Stimulated activated CD4-positive, alpha-beta T cell treated with anti-CD3 and anti-CD28 coated beads, Interleukin-2, amount 100 ng/mL, for 24 hours (primary cell): Measurements from ENCODE around the gene C4orf54.

ENCODE experiments used
- DNase-seq, 2 donors: peaks; one replicate each; pipeline ENCODE4 v3.0.0-alpha.2; 2020

The C4orf54 gene

DNA sequence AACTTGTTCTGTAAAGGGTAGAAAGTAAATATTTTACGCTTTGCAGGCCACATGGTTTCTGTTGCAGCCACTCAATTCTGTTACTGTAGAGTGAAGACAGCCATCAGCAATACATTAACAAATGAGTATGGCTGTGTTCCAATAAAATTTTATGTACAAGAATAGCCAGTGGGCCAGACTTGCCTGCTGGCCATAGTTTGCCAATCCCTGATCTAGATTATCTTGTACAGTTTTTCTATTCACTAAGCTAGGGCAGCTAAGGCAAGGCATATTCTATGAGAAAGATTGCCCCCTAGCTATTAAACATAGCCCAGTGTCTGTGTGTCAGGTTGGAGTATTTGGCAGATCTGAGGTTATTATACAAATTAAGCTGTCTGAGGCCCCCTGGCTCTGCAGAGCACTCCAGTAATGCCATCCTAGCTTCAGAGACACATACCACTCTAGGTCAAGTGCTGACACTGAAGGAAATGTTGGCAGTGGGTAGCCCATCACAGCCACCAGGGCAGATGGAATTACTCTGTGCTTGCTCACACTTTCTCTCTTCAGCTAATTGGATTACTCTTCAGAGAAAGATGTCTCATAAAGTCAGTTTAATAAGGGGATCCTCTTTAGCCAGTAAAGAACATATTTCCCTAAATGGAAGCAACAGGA, 42.3 kb downstream of the C4orf54 start:
- no peak for DNase-seq

DNA sequence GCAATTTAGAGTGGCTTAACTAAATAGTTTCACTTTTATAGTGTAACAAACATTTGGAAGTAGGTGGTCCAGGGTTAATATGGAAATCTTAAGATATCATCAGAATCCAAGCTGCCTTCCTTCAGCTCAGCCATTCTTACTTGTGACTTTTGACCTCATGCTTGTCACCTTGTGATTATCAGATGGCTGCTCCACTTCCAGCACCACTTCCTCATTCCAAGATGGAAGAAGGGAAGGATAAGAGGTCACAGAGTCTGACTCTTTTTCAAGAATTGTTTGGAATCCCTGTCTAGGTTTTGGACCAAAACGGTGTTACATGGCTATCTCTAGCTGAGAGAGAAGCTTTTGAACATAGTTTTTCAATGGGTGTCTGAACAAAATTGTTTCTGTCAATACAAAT, 43.1 kb downstream of the C4orf54 start:
- DNase-seq: no peak

GRCh38 chr4:99612704-99613103, 44.9 kb downstream of the C4orf54 start:
- DNase-seq: no peak

DNA sequence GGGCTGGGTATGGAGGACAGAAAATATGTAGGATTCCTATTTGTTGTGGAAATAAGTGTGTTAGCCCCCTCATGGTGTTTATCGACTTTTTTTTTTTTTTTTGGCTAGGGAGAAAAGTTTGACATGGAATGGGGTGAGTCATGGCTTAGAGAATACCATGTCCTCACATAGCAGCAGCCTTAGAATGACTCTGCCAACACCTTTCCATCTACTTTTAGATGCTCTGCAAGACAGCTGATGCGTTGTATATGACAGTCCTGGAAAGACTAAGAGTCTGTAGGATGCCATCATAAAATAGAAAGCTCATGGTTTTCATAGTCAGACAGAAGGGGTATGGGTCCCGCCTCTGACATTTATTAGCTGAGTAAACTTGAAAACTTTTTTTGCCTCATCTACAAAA, 45.3 kb downstream of the C4orf54 start:
- no peak for DNase-seq

- DNase-seq: no peak
Measured at GRCh38 chr4:99610605-99611175, 46.9 kb downstream of the C4orf54 start.

- DNase-seq: no peak
Measured at GRCh38 chr4:99608417-99608816, 49.2 kb downstream of the C4orf54 start.
